IMR-90 (cell line): ENCODE data around the gene CDH12. TPM values are rescaled to one million over a fixed set of nuclear protein-coding genes. Genes with fewer than 3 reads are reported as not detected.

Experiments
- ATAC-seq: fragments of 200-7000 bp; cut with Tn5 transposase; 2 replicates; pipeline ENCODE4 v1.9.1; 2020; ENCODE audit warnings: low read depth, mild to moderate bottlenecking, moderate library complexity
- BruUV-seq: library from RNA; stranded (reverse); fragments of 400-500 nt; replicated peaks from 2 replicates; lab custom pipeline; 2021; lab: Mats Ljungman, UMichigan
- CTCF ChIA-PET: fragments of 300-600 bp; formaldehyde crosslinking; extraction: SDS; loops from one replicate; lab custom pipeline; 2021; ENCODE audit warnings: antibody characterized with exemption; lab: Yijun Ruan, JAX
- POLR2A ChIA-PET: fragments of 300-600 bp; sonication (Branson Sonifier 250); formaldehyde crosslinking; loops from one replicate; lab custom pipeline; 2022; ENCODE audit warnings: antibody characterized with exemption; ENCODE audit not compliant: unreplicated experiment; lab: Charles Lee
- DNase-seq: peaks from one replicate; pipeline ENCODE4 v3.0.0; 2013
- H2AFZ ChIP-seq: replicated peaks from 2 replicates; pipeline ENCODE3; 2013; ENCODE audit warnings: low read length, mild to moderate bottlenecking; ENCODE audit not compliant: poor library complexity
- H2AK5ac ChIP-seq: 2 replicates; pipeline ENCODE4 v1.6.1; 2013; ENCODE audit warnings: low read depth, low read length, inconsistent platforms
- H2AK9ac ChIP-seq: replicated peaks from 2 replicates; pipeline ENCODE3; 2013; ENCODE audit warnings: mild to moderate bottlenecking, low read depth, low read length, moderate library complexity; ENCODE audit not compliant: poor library complexity
- H2BK120ac ChIP-seq: 2 replicates; pipeline ENCODE4 v1.6.1; 2013; ENCODE audit warnings: low read depth, low read length, inconsistent platforms
- H2BK15ac ChIP-seq: 3 replicates; pipeline ENCODE4 v1.6.1; 2013; ENCODE audit warnings: low read depth, low read length, inconsistent platforms
- H2BK20ac ChIP-seq: 2 replicates; pipeline ENCODE4 v1.6.1; 2013; ENCODE audit warnings: low read depth, mild to moderate bottlenecking, inconsistent platforms, low read length, moderate library complexity
- H2BK5ac ChIP-seq: 2 replicates; pipeline ENCODE4 v1.6.1; 2013; ENCODE audit warnings: mild to moderate bottlenecking, low read depth, low read length, inconsistent platforms; ENCODE audit not compliant: poor library complexity, severe bottlenecking
- H3K14ac ChIP-seq: replicated peaks from 2 replicates; pipeline ENCODE4 v1.6.1; 2013; ENCODE audit warnings: low read depth, low read length, inconsistent platforms
- H3K18ac ChIP-seq: 2 replicates; pipeline ENCODE4 v1.6.1; 2013; ENCODE audit warnings: low read depth, low read length, control low read depth
- H3K23ac ChIP-seq: 2 replicates; pipeline ENCODE4 v1.6.1; 2013; ENCODE audit warnings: low read depth, low read length, inconsistent platforms
- H3K27ac ChIP-seq: 2 replicates; pipeline ENCODE4 v1.5.1; 2013; ENCODE audit warnings: mild to moderate bottlenecking, control low read depth, low read length; ENCODE audit not compliant: insufficient read depth
- H3K27me3 ChIP-seq: 2 replicates; pipeline ENCODE4 v1.6.1; 2013; ENCODE audit warnings: low read length; ENCODE audit not compliant: control insufficient read depth, insufficient read depth
- H3K36me3 ChIP-seq: 2 replicates; pipeline ENCODE4 v1.6.1; 2013; ENCODE audit warnings: low read length, mixed read lengths; ENCODE audit not compliant: control insufficient read depth, insufficient read depth
- H3K4ac ChIP-seq: 2 replicates; pipeline ENCODE4 v1.6.1; 2013; ENCODE audit warnings: low read depth, low read length, inconsistent platforms
- H3K4me1 ChIP-seq: 2 replicates; pipeline ENCODE4 v1.6.1; 2013; ENCODE audit warnings: low read length, mixed read lengths; ENCODE audit not compliant: control insufficient read depth, insufficient read depth
- H3K4me2 ChIP-seq: 2 replicates; pipeline ENCODE4 v1.6.1; 2013; ENCODE audit warnings: low read depth, mild to moderate bottlenecking, control low read depth, low read length, moderate library complexity
- H3K4me3 ChIP-seq: 2 replicates; pipeline ENCODE4 v1.5.1; 2013; ENCODE audit warnings: low read depth, mild to moderate bottlenecking, control low read depth, low read length, moderate library complexity; ENCODE audit not compliant: insufficient read depth
- H3K56ac ChIP-seq: 2 replicates; pipeline ENCODE4 v1.6.1; 2013; ENCODE audit warnings: low read length, inconsistent platforms; ENCODE audit not compliant: insufficient read depth; ENCODE audit errors: extremely low read depth
- H3K79me1 ChIP-seq, 2 experiments: 2 replicates each; pipeline ENCODE4 v1.6.1; 2013; ENCODE audit warnings: low read length in 2 of 2, inconsistent platforms in 1 of 2, low read depth in 1 of 2
- H3K9ac ChIP-seq: 2 replicates; pipeline ENCODE4 v1.6.1; 2013; ENCODE audit warnings: low read depth, low read length, control low read depth
- H3K9me1 ChIP-seq: 2 replicates; pipeline ENCODE4 v1.6.1; 2013; ENCODE audit warnings: low read length, inconsistent platforms; ENCODE audit not compliant: insufficient read depth
- H3K9me3 ChIP-seq: 2 replicates; pipeline ENCODE4 v1.6.1; 2013; ENCODE audit warnings: low read length; ENCODE audit not compliant: control insufficient read depth, insufficient read depth
- H4K20me1 ChIP-seq: 2 replicates; pipeline ENCODE4 v1.6.1; 2013; ENCODE audit warnings: low read length, inconsistent platforms; ENCODE audit not compliant: insufficient read depth
- H4K5ac ChIP-seq: 2 replicates; pipeline ENCODE4 v1.6.1; 2013; ENCODE audit warnings: mild to moderate bottlenecking, low read depth, low read length, control low read depth
- H4K8ac ChIP-seq, 2 experiments: 2 replicates each; pipeline ENCODE4 v1.6.1; 2013; ENCODE audit warnings: low read depth in 2 of 2, low read length in 2 of 2, control low read depth in 1 of 2, inconsistent platforms in 1 of 2
- H4K91ac ChIP-seq: 2 replicates; pipeline ENCODE4 v1.6.1; 2013; ENCODE audit warnings: low read depth, low read length, inconsistent platforms; ENCODE audit not compliant: insufficient read depth
- BHLHE40 ChIP-seq: fragments of 150-350 bp; IDR thresholded peaks from 2 replicates; pipeline ENCODE4 v1.6.1; 2016; ENCODE audit warnings: mild to moderate bottlenecking, low read depth, low read length
- CHD1 ChIP-seq: IDR thresholded peaks from 2 replicates; pipeline ENCODE4 v1.6.1; 2012; ENCODE audit warnings: low read depth, low read length, improper control_type of control experiment
- NFE2L2 ChIP-seq: fragments of 150-350 bp; IDR thresholded peaks from 2 replicates; pipeline ENCODE4 v1.6.1; 2016; ENCODE audit warnings: low read depth, mild to moderate bottlenecking, low read length
- POLR2A ChIP-seq: IDR thresholded peaks from 2 replicates; pipeline ENCODE4 v1.6.1; 2012; ENCODE audit warnings: mild to moderate bottlenecking, low read depth, low read length
- RAD21 ChIP-seq: IDR thresholded peaks from 2 replicates; pipeline ENCODE4 v1.6.1; 2012; ENCODE audit warnings: low read length, improper control_type of control experiment
- RFX5 ChIP-seq: IDR thresholded peaks from 2 replicates; pipeline ENCODE4 v1.8.0; 2012; ENCODE audit warnings: low read depth, mild to moderate bottlenecking, low read length, moderate library complexity
- WGBS, 2 experiments: methylation state at CpG; one replicate each; pipeline versions ENCODE4 v1.1.5 to v1.1.7; 2013; ENCODE audit warnings: missing lambda C conversion rate in 2 of 2; ENCODE audit not compliant: insufficient read length in 1 of 2; ENCODE audit errors: extremely low coverage in 2 of 2; 5-methylcytosine and 5-hydroxymethylcytosine counted together
- dilution Hi-C: fragments of 300-500 bp; cut with HindIII; formaldehyde crosslinking; loops from one replicate; pipeline ENCODE4 v1.14.3; 2018; ENCODE audit warnings: low sequenced_read_pairs; ENCODE audit not compliant: unreplicated experiment
- in situ Hi-C: fragments of 300-500 bp; cut with MboI; formaldehyde crosslinking; loops from 3 replicates; pipeline ENCODE4 v1.14.3; 2019; ENCODE audit warnings: low sequenced_read_pairs, inconsistent platforms, mixed read lengths
- intact Hi-C: fragments of 100-400 bp; cut with micrococcal nuclease; formaldehyde crosslinking; loops from 2 replicates; pipeline ENCODE4 v1.10.0; 2022
- polyA plus RNA-seq, 3 experiments: library from polyadenylated mRNA; depleted of rRNA; stranded (reverse); fragments of >200 nt; gene quantifications; 2 replicates each; pipeline ENCODE4 v1.2.3, GENCODE V29; 2012; ENCODE audit warnings: low replicate concordance in 1 of 3
- total RNA-seq: library from RNA; depleted of rRNA; stranded (reverse); fragments of >200 nt; gene quantifications from 2 replicates; pipeline ENCODE4 v1.2.3, GENCODE V29; 2012

The CDH12 gene
- total and polyA plus RNA-seq, 2 of the 4 experiments (the other 2 are of a cell fraction), result not detected

GRCh38 chr5:22577006-22577405 lies 276.1 kb downstream of the CDH12 start:
- Histone ChIP-seq H3K27ac (no peak overlapping the region), H3K18ac (no peak overlapping the region), H2BK15ac (no peak overlapping the region), H3K23ac (no peak overlapping the region), H3K79me1 (no peaks in the 10 kb centered on the region), H3K36me3 (no peaks in the 10 kb centered on the region), H3K9ac (no peak overlapping the region), H3K14ac (no peak overlapping the region), H3K4ac (no peak overlapping the region), H3K4me2 (no peak overlapping the region), H3K4me1 (no peaks in the 10 kb centered on the region), H2AK9ac (no peak overlapping the region), H3K56ac (no peak overlapping the region), H2AK5ac (no peak overlapping the region), H3K27me3 (no peaks in the 10 kb centered on the region), H4K91ac (no peak overlapping the region), H2BK20ac (no peak overlapping the region), H3K9me3 (no peaks in the 10 kb centered on the region), H3K4me3 (no peak overlapping the region), H4K20me1 (no peaks in the 10 kb centered on the region), H2BK5ac (no peak overlapping the region), H4K5ac (no peak overlapping the region), H4K8ac (no peak overlapping the region), H2AFZ (no peak overlapping the region), H2BK120ac (no peak overlapping the region), H3K9me1 (no peaks in the 10 kb centered on the region)
- ChIA-PET CTCF (no interaction called here), POLR2A (no interaction called here)
- in situ Hi-C loops, result no loop called here
- intact Hi-C loops, result no loop called here
- no peak for ATAC-seq
- BruUV-seq, result no TSS peak
- no CpG with 5 or more reads among the region's 5 CpGs for WGBS, 2 experiments
- dilution Hi-C loops, result no loop called here
- TF ChIP-seq POLR2A (no peak), NFE2L2 (no peak), RAD21 (no peak), CHD1 (no peak), RFX5 (no peak), BHLHE40 (no peak)
- DNase-seq, result no peak
